NCI-H774 (cell line): ENCODE results near the gene HS3ST3A1.
"Not testable (repeated sequence)": the region's sequence is repeated elsewhere in the genome, so short reads cannot be mapped to it uniquely, and the experiment has no call there.

Source experiments
- DNase-seq: peaks from one replicate; lab custom pipeline; 2025; lab: John Stamatoyannopoulos, UW

Gene HS3ST3A1

GRCh38 chr17:13538841-13539411 lies 62.8 kb downstream of the HS3ST3A1 start:
- DNase-seq, result no peak

- DNase-seq, result no peak
Observed at GRCh38 chr17:13537871-13538643, 63.7 kb downstream of the HS3ST3A1 start.

- no peak for DNase-seq
Observed at GRCh38 chr17:13537167-13537731, 64.5 kb downstream of the HS3ST3A1 start.

GRCh38 chr17:13534946-13535345 lies 66.8 kb downstream of the HS3ST3A1 start:
- DNase-seq, result no peak

- no peak for DNase-seq
Observed at GRCh38 chr17:13531721-13532120, 70.0 kb downstream of the HS3ST3A1 start.

- no peak for DNase-seq
Observed at GRCh38 chr17:13525876-13526275, 75.9 kb downstream of the HS3ST3A1 start.

GRCh38 chr17:13523164-13523563 lies 78.6 kb downstream of the HS3ST3A1 start:
- no peak for DNase-seq

GRCh38 chr17:13522749-13523148 lies 79.0 kb downstream of the HS3ST3A1 start:
- no peak for DNase-seq

- no peak for DNase-seq
Observed at GRCh38 chr17:13521784-13522183, 79.9 kb downstream of the HS3ST3A1 start.

GRCh38 chr17:13520899-13521572 lies 80.7 kb downstream of the HS3ST3A1 start:
- DNase-seq, result no peak

- DNase-seq, result no peak
Observed at GRCh38 chr17:13518261-13519000, 83.3 kb downstream of the HS3ST3A1 start.

GRCh38 chr17:13513039-13513405 lies 88.7 kb downstream of the HS3ST3A1 start:
- no peak for DNase-seq

GRCh38 chr17:13510062-13510461 lies 91.7 kb downstream of the HS3ST3A1 start:
- no peak for DNase-seq

GRCh38 chr17:13509527-13509926 lies 92.2 kb downstream of the HS3ST3A1 start:
- DNase-seq, result no peak

GRCh38 chr17:13508896-13509295 lies 92.8 kb downstream of the HS3ST3A1 start:
- no peak for DNase-seq

- DNase-seq, result no peak
Observed at GRCh38 chr17:13503526-13503925, 98.2 kb downstream of the HS3ST3A1 start.

GRCh38 chr17:13502263-13502662 lies 99.5 kb downstream of the HS3ST3A1 start:
- no peak for DNase-seq

- DNase-seq, result no peak
Observed at GRCh38 chr17:13500947-13501346, 100.8 kb downstream of the HS3ST3A1 start.

GRCh38 chr17:13498184-13498583 lies 103.5 kb downstream of the HS3ST3A1 start:
- DNase-seq, result no peak

GRCh38 chr17:13496553-13497056 lies 105.1 kb downstream of the HS3ST3A1 start:
- DNase-seq, result not testable (repeated sequence)

- no peak for DNase-seq
Observed at GRCh38 chr17:13495423-13495822, 106.3 kb downstream of the HS3ST3A1 start.

GRCh38 chr17:13492737-13493122 lies 109.0 kb downstream of the HS3ST3A1 start:
- DNase-seq, result no peak
